ENCODE results near the gene DPAGT1. TPM values are rescaled to one million over a fixed set of nuclear protein-coding genes. Genes with fewer than 3 reads are reported as not detected.

The DPAGT1 gene
- total RNA-seq, 1 experiment from 2014 or later = 45.1 TPM

DNA sequence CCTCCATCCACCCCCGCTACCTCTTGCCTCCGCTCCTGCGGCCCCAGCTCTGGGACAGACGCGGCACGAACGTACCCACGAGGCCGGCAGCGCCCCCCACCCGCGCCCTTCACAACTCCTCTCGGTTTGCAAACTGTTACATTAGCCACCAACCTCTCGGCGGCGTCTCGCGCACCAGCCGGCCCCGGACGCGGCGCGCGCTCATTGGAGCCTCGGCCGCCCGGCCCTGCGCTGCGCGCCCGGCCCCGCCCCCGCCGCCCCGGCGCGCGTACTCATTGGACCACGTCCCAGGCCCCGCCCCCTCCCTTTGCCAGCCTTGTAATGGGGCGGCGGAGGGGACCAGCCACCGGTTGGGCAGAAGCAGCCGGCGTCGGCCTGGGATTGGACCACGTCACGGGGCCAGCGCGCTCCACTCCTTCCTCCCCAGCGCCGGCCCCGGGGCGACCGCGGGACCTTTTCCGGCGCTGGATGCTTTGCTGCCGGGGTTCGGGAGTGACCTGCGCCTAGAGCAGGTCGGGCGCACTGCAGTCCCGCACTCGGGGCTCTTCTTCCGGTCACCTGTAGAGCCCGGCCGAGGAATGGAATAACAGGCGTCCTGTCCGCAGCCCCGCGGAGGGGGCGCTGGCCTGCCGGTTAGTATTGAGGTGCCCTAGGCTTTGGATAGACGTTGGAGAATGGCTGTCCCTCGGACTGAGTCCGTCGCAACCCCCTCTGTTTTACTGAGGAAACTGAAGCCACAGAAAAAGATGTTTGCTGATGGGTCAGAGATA, 44.5 kb downstream of the DPAGT1 start, which contains the start of gene HYOU1 (continued):
- TF ChIP-seq, protein P1, sequence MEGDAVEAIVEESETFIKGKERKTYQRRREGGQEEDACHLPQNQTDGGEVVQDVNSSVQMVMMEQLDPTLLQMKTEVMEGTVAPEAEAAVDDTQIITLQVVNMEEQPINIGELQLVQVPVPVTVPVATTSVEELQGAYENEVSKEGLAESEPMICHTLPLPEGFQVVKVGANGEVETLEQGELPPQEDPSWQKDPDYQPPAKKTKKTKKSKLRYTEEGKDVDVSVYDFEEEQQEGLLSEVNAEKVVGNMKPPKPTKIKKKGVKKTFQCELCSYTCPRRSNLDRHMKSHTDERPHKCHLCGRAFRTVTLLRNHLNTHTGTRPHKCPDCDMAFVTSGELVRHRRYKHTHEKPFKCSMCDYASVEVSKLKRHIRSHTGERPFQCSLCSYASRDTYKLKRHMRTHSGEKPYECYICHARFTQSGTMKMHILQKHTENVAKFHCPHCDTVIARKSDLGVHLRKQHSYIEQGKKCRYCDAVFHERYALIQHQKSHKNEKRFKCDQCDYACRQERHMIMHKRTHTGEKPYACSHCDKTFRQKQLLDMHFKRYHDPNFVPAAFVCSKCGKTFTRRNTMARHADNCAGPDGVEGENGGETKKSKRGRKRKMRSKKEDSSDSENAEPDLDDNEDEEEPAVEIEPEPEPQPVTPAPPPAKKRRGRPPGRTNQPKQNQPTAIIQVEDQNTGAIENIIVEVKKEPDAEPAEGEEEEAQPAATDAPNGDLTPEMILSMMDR (IDR thresholded peaks at IDR 0.05 in 2 of 3, conservative IDR thresholded peaks at IDR 0.05 in 1 of 3; ENCODE audit: borderline replicate concordance in 1 of 3, insufficient read depth in 1 of 3, low read depth in 2 of 3, low read length in 2 of 3) = peak in 2 of 3 experiments; percentile 22 to 34; a peak in 3 of 6 replicates
- TF ChIP-seq SRF (IDR thresholded peaks at IDR 0.05; ENCODE audit: low read depth) (no peak), POLR2A (IDR thresholded peaks at IDR 0.05; ENCODE audit: borderline replicate concordance, extremely low read depth, insufficient read depth, insufficient read length) (peak; percentile 63), ZFX (IDR thresholded peaks at IDR 0.05) (no peak), POLR2AphosphoS5 (IDR thresholded peaks at IDR 0.05; ENCODE audit: low read depth, low read length) (peak; percentile 83), EZH2phosphoT487 (IDR thresholded peaks at IDR 0.05; ENCODE audit: borderline replicate concordance) (no peak)
- TF ChIP-seq, protein P2, sequence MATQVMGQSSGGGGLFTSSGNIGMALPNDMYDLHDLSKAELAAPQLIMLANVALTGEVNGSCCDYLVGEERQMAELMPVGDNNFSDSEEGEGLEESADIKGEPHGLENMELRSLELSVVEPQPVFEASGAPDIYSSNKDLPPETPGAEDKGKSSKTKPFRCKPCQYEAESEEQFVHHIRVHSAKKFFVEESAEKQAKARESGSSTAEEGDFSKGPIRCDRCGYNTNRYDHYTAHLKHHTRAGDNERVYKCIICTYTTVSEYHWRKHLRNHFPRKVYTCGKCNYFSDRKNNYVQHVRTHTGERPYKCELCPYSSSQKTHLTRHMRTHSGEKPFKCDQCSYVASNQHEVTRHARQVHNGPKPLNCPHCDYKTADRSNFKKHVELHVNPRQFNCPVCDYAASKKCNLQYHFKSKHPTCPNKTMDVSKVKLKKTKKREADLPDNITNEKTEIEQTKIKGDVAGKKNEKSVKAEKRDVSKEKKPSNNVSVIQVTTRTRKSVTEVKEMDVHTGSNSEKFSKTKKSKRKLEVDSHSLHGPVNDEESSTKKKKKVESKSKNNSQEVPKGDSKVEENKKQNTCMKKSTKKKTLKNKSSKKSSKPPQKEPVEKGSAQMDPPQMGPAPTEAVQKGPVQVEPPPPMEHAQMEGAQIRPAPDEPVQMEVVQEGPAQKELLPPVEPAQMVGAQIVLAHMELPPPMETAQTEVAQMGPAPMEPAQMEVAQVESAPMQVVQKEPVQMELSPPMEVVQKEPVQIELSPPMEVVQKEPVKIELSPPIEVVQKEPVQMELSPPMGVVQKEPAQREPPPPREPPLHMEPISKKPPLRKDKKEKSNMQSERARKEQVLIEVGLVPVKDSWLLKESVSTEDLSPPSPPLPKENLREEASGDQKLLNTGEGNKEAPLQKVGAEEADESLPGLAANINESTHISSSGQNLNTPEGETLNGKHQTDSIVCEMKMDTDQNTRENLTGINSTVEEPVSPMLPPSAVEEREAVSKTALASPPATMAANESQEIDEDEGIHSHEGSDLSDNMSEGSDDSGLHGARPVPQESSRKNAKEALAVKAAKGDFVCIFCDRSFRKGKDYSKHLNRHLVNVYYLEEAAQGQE (IDR thresholded peaks at IDR 0.05; ENCODE audit: low read depth) = no peak
- TF ChIP-seq, protein P3, sequence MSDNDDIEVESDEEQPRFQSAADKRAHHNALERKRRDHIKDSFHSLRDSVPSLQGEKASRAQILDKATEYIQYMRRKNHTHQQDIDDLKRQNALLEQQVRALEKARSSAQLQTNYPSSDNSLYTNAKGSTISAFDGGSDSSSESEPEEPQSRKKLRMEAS (IDR thresholded peaks at IDR 0.05) = peak; percentile 84
